Raji (cell line): Measurements from ENCODE around the gene RALGPS1.

Source experiments
- POLR2A ChIP-seq: IDR thresholded peaks from 2 replicates; pipeline ENCODE4 v1.6.1; 2011; ENCODE audit warnings: low read depth, low read length, control low read depth; ENCODE audit not compliant: insufficient read depth

RALGPS1 gene

DNA sequence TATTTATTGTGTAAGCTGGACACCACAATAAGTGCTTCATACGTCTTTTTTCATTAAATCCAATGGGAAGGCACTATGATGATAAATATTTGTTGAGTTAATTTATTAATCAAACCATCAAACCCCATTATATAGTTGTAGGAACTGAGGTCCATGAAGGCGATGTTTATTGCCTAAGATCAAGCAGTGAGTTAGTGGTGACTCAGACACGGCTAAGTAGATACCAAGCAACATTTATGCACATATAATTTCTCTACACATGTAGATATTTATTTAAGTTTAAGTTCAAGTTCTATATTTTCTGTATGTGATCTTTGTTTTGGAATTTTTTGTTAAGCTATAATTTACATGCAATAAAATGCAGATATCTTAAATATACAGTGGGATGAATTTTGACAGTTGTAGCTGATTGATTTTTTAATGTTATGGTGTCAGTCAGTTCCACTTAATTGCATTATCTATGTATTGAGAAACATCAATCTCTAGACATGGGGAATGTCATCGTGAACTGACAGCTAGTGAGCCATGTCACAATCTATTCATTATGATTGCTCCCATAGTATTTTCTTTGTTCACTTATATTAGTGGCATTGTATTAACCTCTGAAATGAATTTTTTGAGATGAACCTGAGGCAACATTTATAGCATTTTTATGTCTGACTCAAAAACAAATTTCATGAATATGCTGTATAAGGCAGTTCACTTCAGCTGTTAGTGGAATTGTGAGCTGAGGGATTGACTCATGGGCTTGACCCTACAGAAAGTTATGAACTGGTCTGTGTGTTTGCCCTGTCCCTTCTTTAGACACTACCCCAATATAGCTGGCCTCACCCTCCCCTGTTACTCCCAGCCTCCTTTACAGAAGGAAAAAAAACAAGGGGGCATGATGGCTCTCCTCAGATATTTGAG lies 338.1 kb downstream of the RALGPS1 start:
- no peak for TF ChIP-seq POLR2A

- TF ChIP-seq POLR2A: no peak
These were observed 338.9 kb downstream of the RALGPS1 start for GRCh38 chr9:127253446-127253845.

- TF ChIP-seq POLR2A: no peak
These were observed 341.1 kb downstream of the RALGPS1 start for GRCh38 chr9:127255692-127256091.

DNA sequence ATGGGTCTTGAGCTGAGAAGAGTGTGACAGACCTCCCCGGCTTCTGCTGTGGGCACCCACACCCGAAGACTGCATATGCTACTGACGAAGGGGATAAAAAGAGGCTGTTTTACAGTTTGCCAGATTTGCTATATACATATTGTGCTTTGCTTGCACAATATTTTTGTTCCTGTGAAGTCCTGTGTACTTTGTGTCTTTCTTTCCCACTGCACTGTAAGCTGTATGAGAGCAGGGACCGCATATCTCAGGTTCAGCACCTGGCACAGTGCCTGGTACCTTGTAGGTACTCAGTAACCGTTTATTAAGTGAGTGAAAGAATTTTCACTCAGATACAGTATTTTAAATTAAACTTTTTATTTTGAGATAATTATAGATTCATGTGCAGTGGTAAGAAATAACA lies 341.7 kb downstream of the RALGPS1 start:
- TF ChIP-seq POLR2A: no peak

DNA sequence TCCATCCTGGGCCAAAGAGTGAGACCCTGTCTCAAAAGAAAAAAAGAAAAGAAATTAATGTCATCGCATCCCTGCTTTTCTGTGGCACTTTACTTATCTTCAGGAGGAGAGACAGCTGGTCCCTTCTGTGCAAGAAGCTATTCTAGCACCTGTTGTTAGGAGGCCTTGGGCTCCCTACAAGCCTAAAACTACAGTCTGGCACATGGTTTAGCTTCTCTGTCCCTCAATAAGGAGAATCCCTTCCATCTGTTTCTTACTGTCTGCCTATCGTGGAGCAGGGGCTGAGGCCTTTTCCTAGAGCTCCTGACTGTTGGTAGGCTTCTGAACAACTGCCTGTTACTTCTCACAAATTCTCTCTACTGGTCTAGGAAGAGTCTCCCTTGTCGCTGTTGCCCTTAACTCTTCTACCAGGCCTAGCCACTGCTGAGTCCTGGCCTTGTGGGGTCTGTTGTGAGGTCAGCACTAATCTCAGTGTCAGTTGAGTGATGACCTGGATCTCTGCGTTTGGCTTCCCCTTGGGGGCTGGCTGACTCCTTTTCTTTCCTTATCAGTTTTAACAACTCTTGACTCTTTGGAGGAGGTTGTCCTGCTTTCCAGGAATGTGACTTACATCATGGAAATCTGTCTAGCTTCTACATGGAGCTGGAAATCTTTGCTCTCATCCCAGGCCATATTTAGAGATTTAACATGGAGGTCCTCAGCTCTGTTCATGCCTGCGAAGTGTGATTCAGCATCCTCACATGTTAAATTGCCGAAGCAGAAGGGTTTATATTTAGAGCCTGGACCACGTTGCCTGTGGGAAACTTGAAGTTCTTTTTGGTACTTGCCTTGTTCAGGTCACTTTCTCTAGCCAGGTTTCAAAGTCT lies 344.3 kb downstream of the RALGPS1 start:
- TF ChIP-seq POLR2A: no peak

DNA sequence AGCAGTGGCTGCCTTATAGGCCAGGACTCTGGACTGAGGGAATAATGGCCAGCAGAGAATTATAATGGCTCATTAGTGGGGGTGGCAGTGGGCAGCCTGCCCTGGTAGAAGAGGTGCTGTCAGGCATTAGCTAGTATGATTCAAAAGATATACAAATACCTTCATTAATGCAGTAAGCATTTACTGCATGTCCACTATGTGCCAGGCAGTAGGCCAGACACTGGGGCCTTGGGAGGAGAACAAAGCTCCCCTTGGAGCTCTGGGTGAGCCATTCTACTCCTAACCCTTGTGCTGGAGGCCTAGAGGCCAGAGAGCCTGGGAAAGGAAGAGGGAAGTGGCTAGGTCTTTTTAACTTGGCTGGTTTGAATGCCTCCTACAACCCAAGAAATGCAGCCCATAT lies 348.0 kb downstream of the RALGPS1 start:
- TF ChIP-seq POLR2A: no peak

GRCh38 chr9:127263237-127263636 lies 348.7 kb downstream of the RALGPS1 start:
- no peak for TF ChIP-seq POLR2A

GRCh38 chr9:127263664-127264063 lies 349.1 kb downstream of the RALGPS1 start:
- no peak for TF ChIP-seq POLR2A

GRCh38 chr9:127264462-127265219 lies 350.1 kb downstream of the RALGPS1 start, which contains the start of gene GARNL3:
Gene GARNL3, plus strand, starts transcription at chr9:127264774. Its CDS starts 104 bp downstream, at chr9:127264878.
- no peak for TF ChIP-seq POLR2A

DNA sequence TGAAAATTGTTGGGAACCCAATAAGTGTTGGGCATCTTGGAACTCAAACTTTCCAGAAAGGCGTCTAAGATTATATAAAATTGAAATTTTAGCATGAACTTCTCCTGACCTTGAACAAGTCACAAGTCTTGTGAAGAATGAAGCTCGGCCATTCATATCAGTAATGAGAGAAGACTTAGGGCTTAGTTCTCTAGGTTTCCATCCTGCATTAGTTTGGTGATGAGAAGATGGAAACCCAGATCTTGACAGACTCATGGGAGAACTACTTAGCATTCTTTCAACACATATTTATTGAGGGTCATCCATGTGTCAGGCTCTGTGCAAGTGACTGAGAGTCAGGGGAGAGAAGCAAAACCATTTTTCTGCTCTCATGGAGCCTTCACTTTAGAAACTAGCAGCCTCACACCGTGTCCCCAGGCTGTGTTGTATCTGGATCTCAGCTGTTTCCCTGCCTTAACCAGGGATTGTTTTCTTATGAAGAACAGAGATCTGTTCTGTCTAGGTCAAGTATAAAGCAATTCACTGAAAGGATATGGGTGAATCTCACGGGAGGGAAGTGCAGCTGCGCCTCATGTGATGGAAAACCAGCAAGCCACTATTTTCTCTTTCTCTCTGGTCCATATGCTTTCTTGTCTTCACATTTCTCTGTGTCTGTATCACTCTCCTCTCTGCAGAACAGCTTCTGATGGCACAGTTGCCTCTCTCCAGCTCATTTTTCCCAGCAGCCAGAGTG lies 353.4 kb downstream of the RALGPS1 start:
- no peak for TF ChIP-seq POLR2A

- TF ChIP-seq POLR2A: no peak
These were observed 354.9 kb downstream of the RALGPS1 start for GRCh38 chr9:127269449-127269848.
